ENCODE measurements around the gene SPRR2A. TPM values are rescaled to one million over a fixed set of nuclear protein-coding genes. Genes with fewer than 3 reads are reported as not detected.

SPRR2A gene
- total and polyA plus RNA-seq, 4 donors: 0.82 to 4.5 TPM; not detected in 2

- no peaks in the 10 kb centered on the region for H3K27me3 ChIP-seq (ENCODE audit: control insufficient read depth in 3 of 3, insufficient read depth in 3 of 3, low read length in 2 of 3)
- no peak overlapping the region for H3K27ac ChIP-seq (ENCODE audit: low read depth in 1 of 2, low read length in 1 of 2)
- H3K9ac ChIP-seq (ENCODE audit: insufficient read depth in 1 of 2, low read length in 2 of 2): no peak overlapping the region
- peaks cover 0 to 3% (median 0%) of the 10 kb centered on the region in 4 donors for H3K9me3 ChIP-seq (ENCODE audit: control insufficient read depth in 4 of 4, insufficient read depth in 3 of 4, low read length in 3 of 4)
- no peak overlapping the region for H3K4me3 ChIP-seq
- DNase-seq: no peak
- TF ChIP-seq CTCF (IDR thresholded peaks at IDR 0.05; ENCODE audit: control extremely low read depth, extremely low read depth): no peak
- no peaks in the 10 kb centered on the region for H3K4me1 ChIP-seq (ENCODE audit: control insufficient read depth in 5 of 5, insufficient read depth in 5 of 5, low read length in 5 of 5)
- no peaks in the 10 kb centered on the region for H3K36me3 ChIP-seq (ENCODE audit: control insufficient read depth in 4 of 4, insufficient read depth in 4 of 4, low read length in 4 of 4)
- no peak for ATAC-seq (ENCODE audit: insufficient read depth, low FRiP score)
Measured at GRCh38 chr1:153032073-153032472, 25.2 kb downstream of the SPRR2A start.

GRCh38 chr1:153030895-153031294, 26.4 kb downstream of the SPRR2A start, which contains the start of gene SPRR1B:
Gene SPRR1B, plus strand, starts transcription at chr1:153031203. Its CDS starts 1,143 bp downstream, at chr1:153032346.
- TF ChIP-seq CTCF (IDR thresholded peaks at IDR 0.05; ENCODE audit: control extremely low read depth, extremely low read depth): no peak
- Histone ChIP-seq H3K4me3 (no peak within 1 kb of the TSS), H3K9me3 (ENCODE audit: control insufficient read depth in 4 of 4, insufficient read depth in 3 of 4, low read length in 3 of 4) (peaks cover 0 to 3% (median 0%) of the 10 kb centered on the region in 4 donors), H3K36me3 (ENCODE audit: control insufficient read depth in 4 of 4, insufficient read depth in 4 of 4, low read length in 4 of 4) (no peaks in the 10 kb centered on the region), H3K9ac (ENCODE audit: insufficient read depth in 1 of 2, low read length in 2 of 2) (no peak within 1 kb of the TSS), H3K27me3 (ENCODE audit: control insufficient read depth in 3 of 3, insufficient read depth in 3 of 3, low read length in 2 of 3) (no peaks in the 10 kb centered on the region), H3K27ac (ENCODE audit: low read depth in 1 of 2, low read length in 1 of 2) (no peak within 1 kb of the TSS), H3K4me1 (ENCODE audit: control insufficient read depth in 5 of 5, insufficient read depth in 5 of 5, low read length in 5 of 5) (no peaks in the 10 kb centered on the region)
- DNase-seq (no peak), ATAC-seq (ENCODE audit: insufficient read depth, low FRiP score) (no peak)

GRCh38 chr1:153028766-153029165, 28.5 kb downstream of the SPRR2A start:
- no peak for TF ChIP-seq CTCF (IDR thresholded peaks at IDR 0.05; ENCODE audit: control extremely low read depth, extremely low read depth)
- no peaks in the 10 kb centered on the region for H3K4me1 ChIP-seq (ENCODE audit: control insufficient read depth in 5 of 5, insufficient read depth in 5 of 5, low read length in 5 of 5)
- H3K4me3 ChIP-seq: no peak overlapping the region
- WGBS, 2 donors: 67 to 75% methylated on average over 1 of the region's 1 CpG
- no peak for DNase-seq
- no peaks in the 10 kb centered on the region for H3K36me3 ChIP-seq (ENCODE audit: control insufficient read depth in 4 of 4, insufficient read depth in 4 of 4, low read length in 4 of 4)
- no peaks in the 10 kb centered on the region for H3K27me3 ChIP-seq (ENCODE audit: control insufficient read depth in 3 of 3, insufficient read depth in 3 of 3, low read length in 2 of 3)
- no peak overlapping the region for H3K27ac ChIP-seq (ENCODE audit: low read depth in 1 of 2, low read length in 1 of 2)
- H3K9ac ChIP-seq (ENCODE audit: insufficient read depth in 1 of 2, low read length in 2 of 2): no peak overlapping the region
- ATAC-seq (ENCODE audit: insufficient read depth, low FRiP score): no peak
- H3K9me3 ChIP-seq (ENCODE audit: control insufficient read depth in 4 of 4, insufficient read depth in 3 of 4, low read length in 3 of 4): peaks cover 0 to 5% (median 0%) of the 10 kb centered on the region in 4 donors

- Histone ChIP-seq H3K4me3 (no peak overlapping the region), H3K9me3 (ENCODE audit: control insufficient read depth in 4 of 4, insufficient read depth in 3 of 4, low read length in 3 of 4) (peaks cover 0 to 5% (median 0%) of the 10 kb centered on the region in 4 donors), H3K27ac (ENCODE audit: low read depth in 1 of 2, low read length in 1 of 2) (no peak overlapping the region), H3K27me3 (ENCODE audit: control insufficient read depth in 3 of 3, insufficient read depth in 3 of 3, low read length in 2 of 3) (no peaks in the 10 kb centered on the region), H3K4me1 (ENCODE audit: control insufficient read depth in 5 of 5, insufficient read depth in 5 of 5, low read length in 5 of 5) (no peaks in the 10 kb centered on the region), H3K9ac (ENCODE audit: insufficient read depth in 1 of 2, low read length in 2 of 2) (no peak overlapping the region), H3K36me3 (ENCODE audit: control insufficient read depth in 4 of 4, insufficient read depth in 4 of 4, low read length in 4 of 4) (no peaks in the 10 kb centered on the region)
- TF ChIP-seq CTCF (IDR thresholded peaks at IDR 0.05; ENCODE audit: control extremely low read depth, extremely low read depth): no peak
- WGBS, 2 donors: 77 to 85% methylated on average over 1 of the region's 1 CpG
- no peak for DNase-seq
- no peak for ATAC-seq (ENCODE audit: insufficient read depth, low FRiP score)
Measured at GRCh38 chr1:153025797-153026196, 31.5 kb downstream of the SPRR2A start.
